VCaP (cell line): ENCODE results near the gene USP2.

Source experiments
- H3K27ac ChIP-seq: fragments of 450-650 bp; 2 replicates; pipeline ENCODE4 v1.5.1; 2017
- TF ChIP-seq, protein P1 (sequence below): fragments of 450-650 bp; conservative IDR thresholded peaks from 2 replicates; pipeline ENCODE4 v1.5.1; 2017; ENCODE audit warnings: mild to moderate bottlenecking, moderate library complexity

Gene USP2

DNA sequence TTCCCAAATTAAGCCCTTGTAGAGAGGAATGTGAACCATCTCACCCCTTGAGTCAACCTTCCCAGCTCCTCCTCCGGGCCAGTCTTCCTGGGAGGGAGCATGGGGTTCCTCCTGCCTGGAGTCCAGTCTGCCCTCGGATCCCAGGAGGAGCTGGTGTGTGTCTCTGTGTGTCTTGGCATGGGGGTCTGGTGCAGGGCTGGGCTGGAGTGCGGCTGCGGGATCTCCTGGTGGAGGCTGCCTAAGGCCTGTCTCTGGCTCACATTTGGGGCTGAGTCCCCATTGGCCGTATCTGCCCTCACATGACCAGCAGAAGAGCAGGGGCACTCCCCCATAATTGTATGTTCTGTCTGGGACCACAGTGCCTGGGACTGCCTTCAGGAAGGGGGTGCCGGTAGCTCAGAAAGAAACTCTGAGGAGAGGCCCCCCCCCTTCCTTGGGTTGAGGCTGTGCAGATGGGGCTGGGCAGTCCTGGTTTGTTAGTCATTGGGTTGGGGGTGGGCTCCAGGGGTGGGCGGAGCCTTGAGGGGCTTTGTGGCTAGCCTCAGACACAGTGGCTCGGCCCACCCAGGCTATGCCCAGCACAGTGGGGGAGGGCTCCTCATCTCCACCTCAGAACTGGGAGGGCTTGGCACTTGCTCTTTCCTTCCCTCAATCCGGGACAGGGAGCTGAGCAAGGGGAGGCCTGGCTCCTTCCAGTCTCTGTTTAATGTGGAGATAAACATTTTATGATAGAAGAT is 43.7 kb downstream of the USP2 start:
- no peak overlapping the region for H3K27ac ChIP-seq
- TF ChIP-seq, protein P1, sequence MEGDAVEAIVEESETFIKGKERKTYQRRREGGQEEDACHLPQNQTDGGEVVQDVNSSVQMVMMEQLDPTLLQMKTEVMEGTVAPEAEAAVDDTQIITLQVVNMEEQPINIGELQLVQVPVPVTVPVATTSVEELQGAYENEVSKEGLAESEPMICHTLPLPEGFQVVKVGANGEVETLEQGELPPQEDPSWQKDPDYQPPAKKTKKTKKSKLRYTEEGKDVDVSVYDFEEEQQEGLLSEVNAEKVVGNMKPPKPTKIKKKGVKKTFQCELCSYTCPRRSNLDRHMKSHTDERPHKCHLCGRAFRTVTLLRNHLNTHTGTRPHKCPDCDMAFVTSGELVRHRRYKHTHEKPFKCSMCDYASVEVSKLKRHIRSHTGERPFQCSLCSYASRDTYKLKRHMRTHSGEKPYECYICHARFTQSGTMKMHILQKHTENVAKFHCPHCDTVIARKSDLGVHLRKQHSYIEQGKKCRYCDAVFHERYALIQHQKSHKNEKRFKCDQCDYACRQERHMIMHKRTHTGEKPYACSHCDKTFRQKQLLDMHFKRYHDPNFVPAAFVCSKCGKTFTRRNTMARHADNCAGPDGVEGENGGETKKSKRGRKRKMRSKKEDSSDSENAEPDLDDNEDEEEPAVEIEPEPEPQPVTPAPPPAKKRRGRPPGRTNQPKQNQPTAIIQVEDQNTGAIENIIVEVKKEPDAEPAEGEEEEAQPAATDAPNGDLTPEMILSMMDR: no peak

DNA sequence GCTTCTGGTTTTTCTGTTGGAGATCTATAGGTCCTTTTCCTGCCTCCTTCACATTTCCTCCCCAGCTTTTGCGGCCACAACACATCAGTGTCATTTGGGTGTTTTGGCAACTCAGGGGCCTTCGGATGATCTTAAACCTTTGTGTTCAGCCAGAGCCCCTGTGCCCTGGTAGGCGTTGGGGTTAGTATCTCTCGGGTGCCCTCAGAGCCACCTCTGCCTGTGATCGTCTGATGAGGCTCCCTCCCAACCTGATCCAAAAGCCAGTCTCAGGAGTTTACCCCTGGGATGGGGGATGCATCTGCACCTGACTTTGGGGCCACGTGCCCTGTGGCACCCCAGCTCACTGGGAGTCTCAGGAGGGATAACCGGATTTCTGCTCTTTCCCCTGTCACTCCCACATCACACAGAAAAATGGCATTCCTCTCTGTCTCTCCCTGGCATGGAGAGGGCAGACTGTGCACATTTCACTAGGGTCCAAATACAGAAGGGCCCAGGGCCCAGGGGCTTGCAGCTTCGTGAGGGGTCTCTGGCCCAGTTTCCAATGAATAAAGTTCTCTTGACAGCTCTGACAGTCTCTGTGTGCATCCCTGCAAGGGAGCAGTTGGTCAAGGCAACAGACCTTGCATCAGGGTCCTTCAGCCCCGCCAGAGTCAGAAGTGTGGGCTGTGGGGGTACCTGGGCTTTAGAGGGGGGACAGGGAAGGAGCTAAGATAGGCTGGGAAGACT is 44.6 kb downstream of the USP2 start:
- TF ChIP-seq, protein P1: no peak
- H3K27ac ChIP-seq: no peak overlapping the region

DNA sequence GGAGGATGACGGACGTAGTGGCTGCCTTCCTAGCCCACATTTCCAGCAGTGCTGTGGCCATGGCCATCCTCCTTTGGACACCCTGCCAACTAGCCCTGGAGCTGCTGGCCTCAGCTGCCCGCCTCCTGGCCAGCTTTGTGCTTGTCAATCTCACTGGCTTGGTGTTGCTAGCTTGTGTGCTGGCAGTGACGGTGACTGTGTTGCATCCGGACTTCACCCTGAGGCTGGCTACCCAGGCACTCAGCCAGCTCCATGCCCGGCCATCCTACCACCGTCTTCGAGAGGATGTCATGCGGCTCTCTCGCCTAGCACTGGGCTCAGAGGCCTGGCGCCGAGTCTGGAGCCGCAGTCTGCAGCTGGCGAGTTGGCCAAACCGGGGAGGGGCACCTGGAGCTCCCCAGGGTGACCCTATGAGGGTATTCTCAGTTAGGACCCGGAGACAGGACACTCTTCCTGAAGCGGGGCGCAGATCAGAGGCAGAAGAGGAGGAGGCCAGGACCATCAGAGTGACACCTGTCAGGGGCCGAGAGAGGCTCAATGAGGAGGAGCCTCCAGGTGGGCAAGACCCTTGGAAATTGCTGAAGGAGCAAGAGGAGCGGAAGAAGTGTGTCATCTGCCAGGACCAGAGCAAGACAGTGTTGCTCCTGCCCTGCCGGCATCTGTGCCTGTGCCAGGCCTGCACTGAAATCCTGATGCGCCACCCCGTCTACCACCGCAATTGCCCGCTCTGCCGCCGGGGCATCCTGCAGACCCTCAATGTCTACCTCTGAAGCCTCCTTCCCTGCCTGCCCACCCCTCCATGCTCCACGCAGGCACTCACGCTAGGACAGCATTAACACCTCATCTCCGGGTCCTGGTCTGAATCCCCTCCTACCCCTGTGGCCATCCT is 45.6 kb downstream of the USP2 start:
- H3K27ac ChIP-seq: no peak overlapping the region
- TF ChIP-seq, protein P1: no peak

DNA sequence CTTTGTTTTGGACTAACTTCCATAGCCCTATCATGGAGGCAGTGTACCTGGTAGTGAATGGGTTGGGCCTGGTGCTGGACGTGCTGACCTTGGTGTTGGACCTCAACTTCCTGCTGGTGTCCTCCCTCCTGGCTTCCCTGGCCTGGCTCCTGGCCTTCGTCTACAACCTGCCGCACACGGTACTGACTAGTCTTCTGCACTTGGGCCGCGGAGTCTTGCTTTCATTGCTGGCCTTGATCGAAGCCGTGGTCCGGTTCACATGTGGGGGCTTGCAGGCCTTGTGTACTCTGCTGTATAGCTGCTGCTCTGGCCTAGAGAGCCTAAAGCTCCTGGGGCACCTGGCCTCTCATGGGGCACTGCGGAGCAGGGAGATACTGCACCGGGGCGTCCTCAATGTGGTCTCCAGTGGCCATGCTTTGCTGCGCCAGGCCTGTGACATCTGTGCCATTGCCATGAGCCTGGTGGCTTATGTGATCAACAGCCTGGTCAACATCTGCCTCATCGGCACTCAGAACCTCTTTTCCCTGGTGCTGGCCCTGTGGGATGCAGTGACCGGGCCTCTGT is 46.3 kb downstream of the USP2 start:
- TF ChIP-seq, protein P1: no peak
- no peak overlapping the region for H3K27ac ChIP-seq

DNA sequence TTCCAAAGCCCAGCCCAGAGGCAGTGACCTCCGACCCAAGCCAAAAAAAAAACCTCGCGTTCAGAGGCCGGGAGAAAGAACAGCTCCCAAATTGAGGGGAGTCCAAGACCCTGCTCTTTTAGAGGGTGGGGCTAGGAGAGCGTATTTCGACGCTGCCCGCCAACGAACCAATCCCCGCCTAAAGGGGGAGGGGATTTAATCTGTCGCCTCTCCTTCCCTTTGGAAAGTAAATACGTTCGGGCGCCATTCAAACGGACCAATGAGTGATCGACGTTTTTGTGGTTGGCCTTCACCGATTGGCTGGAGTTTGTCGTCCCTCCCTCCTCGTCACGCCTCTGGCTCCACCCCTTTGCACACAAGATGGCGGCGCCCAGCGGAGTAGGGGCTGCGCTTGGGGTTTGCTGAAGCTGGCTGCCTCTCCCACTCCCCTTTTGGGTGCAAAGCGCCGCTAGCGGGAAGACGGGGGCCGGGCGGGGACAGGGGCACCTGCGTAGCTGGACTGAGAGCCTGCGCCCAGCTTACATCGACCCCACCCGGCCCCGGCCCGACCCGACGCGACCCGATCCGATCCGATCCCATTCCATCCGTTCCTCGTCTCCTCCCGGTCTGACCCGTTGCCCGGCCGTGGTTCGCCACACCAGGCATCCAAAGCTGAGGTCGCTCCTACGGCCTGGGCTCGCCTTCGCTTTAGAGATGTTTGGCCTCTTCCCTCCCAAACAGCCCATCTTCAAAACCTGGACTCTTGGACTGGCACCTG is 47.1 kb downstream of the USP2 start, which contains the start of gene RNF26:
Gene RNF26, plus strand, starts transcription at position 354 of the 757 bp plus-strand sequence. CDS start 596 bp downstream, outside the sequence.
- H3K27ac ChIP-seq: peak within 1 kb of the TSS; percentile 59; the same call in 1 of the 2 replicates
- TF ChIP-seq, protein P1: no peak

DNA sequence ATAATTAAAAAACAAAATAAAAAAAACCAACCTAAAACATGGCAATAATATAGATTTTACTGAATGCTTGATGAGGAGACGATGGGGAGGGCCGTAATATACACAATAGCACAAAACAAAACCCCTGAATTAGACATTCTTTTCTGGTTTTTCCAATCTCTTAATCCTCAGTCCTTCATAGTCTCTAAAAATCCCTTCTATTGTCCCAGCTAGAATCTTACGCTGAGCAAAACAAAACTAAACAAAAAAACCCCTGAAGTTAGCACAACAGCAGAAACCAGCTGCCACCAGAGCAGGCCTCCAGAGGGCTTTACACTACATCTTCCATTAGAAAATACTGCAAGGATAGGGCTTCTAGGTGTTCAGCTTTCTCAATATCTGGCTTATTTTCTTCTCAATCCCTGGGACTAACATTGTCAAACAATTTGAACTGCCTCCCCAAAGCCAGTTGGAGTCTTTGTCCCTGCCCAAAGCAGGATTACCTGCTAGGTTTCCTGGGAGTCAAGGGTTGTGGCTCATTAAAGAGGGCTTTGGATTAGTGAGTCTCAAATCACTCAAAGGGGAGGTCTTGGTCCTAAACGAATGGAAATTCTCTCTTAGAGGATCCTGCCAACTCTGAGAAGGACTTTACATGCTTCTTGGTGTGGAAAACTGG is 49.3 kb downstream of the USP2 start:
- H3K27ac ChIP-seq: no peak overlapping the region
- TF ChIP-seq, protein P1: no peak
